Loucy (cell line): Measurements from ENCODE around the gene ELL.

Experiments
- CTCF ChIP-seq: fragments of 200-600 bp; sonication (generic); conservative IDR thresholded peaks from 2 replicates; pipeline ENCODE4 v1.5.1; 2014; ENCODE audit warnings: mild to moderate bottlenecking, antibody characterized with exemption, low read length
- EZH2phosphoT487 ChIP-seq: fragments of 200-600 bp; IDR thresholded peaks from 2 replicates; pipeline ENCODE4 v1.6.1; 2018; ENCODE audit warnings: antibody characterized with exemption, mild to moderate bottlenecking, moderate library complexity, borderline replicate concordance

GRCh38 chr19:18515959-18516358, 5.9 kb downstream of the ELL start:
- no peak for TF ChIP-seq CTCF
- TF ChIP-seq EZH2phosphoT487, result no peak
